ENCODE data around the gene EIF4H.
A peak's percentile ranks its signal among the peaks of the same experiment; 100 is the strongest.
"Not testable (repeated sequence)": the region's sequence is repeated elsewhere in the genome, so short reads cannot be mapped to it uniquely, and the experiment has no call there.

The EIF4H gene

DNA sequence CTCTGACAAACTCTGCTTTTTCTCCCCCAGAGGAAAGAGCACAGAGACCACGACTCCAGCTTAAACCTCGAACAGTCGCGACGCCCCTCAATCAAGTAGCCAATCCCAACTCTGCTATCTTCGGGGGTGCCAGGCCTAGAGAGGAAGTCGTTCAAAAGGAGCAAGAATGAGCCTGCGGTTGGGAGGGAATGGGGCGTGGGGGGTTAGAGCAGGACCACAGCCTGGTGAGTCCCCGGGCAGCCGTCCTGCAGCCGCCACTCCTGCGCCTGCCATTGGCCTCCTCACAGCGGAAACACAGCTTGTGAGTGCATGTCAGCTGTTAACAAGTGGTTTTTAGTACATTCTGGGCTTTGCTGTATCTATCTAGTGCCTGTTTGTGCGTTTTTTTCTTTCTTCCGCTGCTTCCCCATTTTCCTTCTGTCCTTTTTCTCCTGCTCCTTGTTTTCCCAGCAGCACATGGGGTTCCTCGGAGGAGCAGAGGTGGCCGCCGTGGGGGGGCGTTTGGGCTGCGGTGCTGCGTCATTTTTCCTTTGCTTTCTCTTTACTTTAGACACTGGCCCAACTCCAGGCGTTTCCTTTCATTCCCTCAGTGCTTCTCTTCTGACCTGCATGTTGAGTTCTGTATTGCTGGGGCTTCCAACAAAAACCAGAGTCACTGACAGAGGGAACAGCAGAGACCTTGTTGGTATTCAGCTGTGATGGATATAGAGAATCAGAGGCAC lies 21.1 kb downstream of the EIF4H start:
- not testable (repeated sequence) for H3K27me3 ChIP-seq (ENCODE audit: insufficient read depth, poor library complexity, severe bottlenecking); H3K27ac ChIP-seq (replicated peaks)
- peak; percentile 45; the same call in 1 of the 2 replicates for TF ChIP-seq SPI1 (IDR thresholded peaks at IDR 0.05; ENCODE audit: borderline replicate concordance, low read depth)

DNA sequence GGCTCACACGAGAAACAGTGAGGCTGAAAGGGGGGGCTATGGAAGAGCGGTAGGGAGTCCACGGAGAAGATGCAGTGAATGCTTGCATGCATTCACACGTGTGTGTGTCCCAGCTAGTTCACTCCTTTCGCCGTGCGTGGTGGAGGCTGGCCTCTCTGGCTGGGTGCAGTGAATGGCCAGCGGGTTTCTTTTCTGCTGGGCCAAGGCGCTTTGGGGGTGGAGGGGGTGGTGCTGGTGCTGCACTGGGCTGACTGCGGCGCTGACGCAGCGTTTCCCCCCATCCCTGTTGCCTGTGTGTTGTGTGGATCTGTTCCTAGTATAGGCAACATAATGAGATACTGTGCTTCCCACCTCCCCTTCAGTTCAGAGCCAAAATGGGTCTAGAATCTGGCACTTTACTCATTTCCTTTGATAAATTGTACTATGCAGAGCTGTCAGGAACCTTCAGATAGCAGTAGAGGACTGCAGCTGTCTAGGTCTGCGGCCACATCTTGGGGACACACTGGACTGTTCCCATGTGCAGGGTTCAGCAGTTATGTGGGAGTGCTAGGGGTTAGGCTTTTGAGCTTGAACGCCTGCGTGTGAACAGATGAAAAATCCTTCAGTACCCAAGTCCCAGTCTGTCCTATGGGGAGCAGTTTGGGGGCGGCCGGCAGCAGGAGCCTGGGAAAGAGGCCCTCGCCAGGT lies 22.0 kb downstream of the EIF4H start:
- not testable (repeated sequence) for H3K27ac ChIP-seq (replicated peaks); H3K27me3 ChIP-seq (ENCODE audit: insufficient read depth, poor library complexity, severe bottlenecking); H3K4me3 ChIP-seq (replicated peaks; ENCODE audit: insufficient read depth, low read length); DNase-seq (ENCODE audit: low read depth in 1 of 2, low spot score in 1 of 2)

More for the DNA sequence above, 21.1 kb downstream of the EIF4H start:
- H3K4me3 ChIP-seq (replicated peaks; ENCODE audit: insufficient read depth, low read length); DNase-seq (ENCODE audit: low read depth in 1 of 2, low spot score in 1 of 2): not testable (repeated sequence)

DNA sequence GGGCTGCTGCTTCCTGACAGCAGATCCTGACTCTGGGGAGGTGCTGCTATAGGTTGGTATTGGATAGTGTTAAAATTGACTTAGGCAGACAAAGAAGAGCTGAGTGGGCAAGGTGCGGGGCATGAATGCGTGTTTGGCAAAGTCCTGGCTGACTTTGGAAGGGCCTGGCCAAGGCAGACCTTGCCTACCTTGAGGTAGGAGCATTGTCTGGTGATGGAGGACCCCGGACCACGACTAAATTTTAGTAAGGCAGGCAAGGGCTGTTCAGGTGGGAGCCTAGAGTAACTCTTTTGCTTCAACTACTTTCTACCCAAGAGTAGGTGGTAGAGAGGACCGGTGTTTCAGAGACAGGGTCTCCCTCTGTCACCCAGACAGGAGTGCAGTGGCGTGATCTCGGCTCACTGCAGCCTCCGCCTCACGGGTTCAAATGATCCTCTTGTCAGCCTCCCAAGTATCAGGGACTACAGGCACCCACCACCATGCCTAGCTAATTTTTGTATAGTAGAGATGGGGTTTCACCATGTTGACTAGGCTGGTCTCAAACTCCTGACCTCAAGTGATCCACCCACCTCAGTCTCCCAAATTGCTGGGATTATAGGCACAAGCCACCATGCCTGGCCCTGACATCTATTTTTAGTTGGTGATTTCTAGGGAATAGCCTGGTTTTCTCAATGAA lies 23.4 kb downstream of the EIF4H start:
- H3K27me3 ChIP-seq (ENCODE audit: insufficient read depth, poor library complexity, severe bottlenecking): no peaks in the 10 kb centered on the region
- H3K27ac ChIP-seq (replicated peaks): no peak overlapping the region
- DNase-seq (ENCODE audit: low read depth in 1 of 2, low spot score in 1 of 2): no peak
- TF ChIP-seq, protein P1, sequence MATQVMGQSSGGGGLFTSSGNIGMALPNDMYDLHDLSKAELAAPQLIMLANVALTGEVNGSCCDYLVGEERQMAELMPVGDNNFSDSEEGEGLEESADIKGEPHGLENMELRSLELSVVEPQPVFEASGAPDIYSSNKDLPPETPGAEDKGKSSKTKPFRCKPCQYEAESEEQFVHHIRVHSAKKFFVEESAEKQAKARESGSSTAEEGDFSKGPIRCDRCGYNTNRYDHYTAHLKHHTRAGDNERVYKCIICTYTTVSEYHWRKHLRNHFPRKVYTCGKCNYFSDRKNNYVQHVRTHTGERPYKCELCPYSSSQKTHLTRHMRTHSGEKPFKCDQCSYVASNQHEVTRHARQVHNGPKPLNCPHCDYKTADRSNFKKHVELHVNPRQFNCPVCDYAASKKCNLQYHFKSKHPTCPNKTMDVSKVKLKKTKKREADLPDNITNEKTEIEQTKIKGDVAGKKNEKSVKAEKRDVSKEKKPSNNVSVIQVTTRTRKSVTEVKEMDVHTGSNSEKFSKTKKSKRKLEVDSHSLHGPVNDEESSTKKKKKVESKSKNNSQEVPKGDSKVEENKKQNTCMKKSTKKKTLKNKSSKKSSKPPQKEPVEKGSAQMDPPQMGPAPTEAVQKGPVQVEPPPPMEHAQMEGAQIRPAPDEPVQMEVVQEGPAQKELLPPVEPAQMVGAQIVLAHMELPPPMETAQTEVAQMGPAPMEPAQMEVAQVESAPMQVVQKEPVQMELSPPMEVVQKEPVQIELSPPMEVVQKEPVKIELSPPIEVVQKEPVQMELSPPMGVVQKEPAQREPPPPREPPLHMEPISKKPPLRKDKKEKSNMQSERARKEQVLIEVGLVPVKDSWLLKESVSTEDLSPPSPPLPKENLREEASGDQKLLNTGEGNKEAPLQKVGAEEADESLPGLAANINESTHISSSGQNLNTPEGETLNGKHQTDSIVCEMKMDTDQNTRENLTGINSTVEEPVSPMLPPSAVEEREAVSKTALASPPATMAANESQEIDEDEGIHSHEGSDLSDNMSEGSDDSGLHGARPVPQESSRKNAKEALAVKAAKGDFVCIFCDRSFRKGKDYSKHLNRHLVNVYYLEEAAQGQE (IDR thresholded peaks at IDR 0.05; ENCODE audit: insufficient replicate concordance, low read depth): no peak
- TF ChIP-seq POLR2AphosphoS5 (IDR thresholded peaks at IDR 0.05; ENCODE audit: low read depth) (peak; percentile 63; the same call in 1 of the 2 replicates), SPI1 (IDR thresholded peaks at IDR 0.05; ENCODE audit: borderline replicate concordance, low read depth) (no peak), GABPA (IDR thresholded peaks at IDR 0.05; ENCODE audit: low read depth) (no peak)
- TF ChIP-seq, protein P2, sequence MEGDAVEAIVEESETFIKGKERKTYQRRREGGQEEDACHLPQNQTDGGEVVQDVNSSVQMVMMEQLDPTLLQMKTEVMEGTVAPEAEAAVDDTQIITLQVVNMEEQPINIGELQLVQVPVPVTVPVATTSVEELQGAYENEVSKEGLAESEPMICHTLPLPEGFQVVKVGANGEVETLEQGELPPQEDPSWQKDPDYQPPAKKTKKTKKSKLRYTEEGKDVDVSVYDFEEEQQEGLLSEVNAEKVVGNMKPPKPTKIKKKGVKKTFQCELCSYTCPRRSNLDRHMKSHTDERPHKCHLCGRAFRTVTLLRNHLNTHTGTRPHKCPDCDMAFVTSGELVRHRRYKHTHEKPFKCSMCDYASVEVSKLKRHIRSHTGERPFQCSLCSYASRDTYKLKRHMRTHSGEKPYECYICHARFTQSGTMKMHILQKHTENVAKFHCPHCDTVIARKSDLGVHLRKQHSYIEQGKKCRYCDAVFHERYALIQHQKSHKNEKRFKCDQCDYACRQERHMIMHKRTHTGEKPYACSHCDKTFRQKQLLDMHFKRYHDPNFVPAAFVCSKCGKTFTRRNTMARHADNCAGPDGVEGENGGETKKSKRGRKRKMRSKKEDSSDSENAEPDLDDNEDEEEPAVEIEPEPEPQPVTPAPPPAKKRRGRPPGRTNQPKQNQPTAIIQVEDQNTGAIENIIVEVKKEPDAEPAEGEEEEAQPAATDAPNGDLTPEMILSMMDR (IDR thresholded peaks at IDR 0.05; ENCODE audit: insufficient read depth, low read length): no peak
- no peak overlapping the region for H3K4me3 ChIP-seq (replicated peaks; ENCODE audit: insufficient read depth, low read length)

DNA sequence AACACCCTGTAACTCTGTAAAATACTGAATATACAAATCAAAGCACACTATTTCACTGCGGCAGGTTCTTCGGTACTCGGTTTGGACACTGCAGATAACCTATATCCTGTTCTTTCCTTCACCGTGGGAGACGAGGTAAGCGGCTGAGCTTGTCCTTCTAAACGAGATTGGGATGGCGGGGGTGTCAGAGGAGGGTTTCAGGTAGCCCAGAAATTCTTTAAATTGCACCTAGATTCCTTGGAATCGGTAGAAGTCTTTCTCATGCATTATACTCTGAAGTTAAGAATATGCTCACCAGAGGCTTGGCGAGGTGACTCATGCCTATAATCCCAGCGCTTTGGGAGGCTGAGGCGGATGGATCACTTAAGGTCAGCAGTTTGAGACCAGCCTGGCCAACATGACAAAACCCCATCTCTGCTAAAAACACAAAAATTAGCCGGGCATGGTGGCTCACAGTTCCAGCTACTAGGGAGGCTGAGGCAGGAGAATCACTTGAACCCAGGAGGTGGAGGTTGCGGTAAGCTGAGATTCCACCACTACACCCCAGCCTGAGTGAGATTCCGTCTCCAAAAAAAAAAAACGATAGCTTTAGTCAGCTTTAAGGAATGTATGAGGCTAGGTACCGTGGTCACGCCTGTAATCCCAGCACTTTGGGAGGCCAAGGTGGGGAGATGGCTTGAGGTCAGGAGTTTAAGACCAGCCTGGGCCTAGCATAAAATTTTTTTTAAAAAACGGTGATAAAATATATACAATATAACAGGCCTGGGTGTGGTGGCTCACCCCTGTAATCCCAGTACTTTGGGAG lies 25.6 kb downstream of the EIF4H start:
- Histone ChIP-seq H3K4me3 (replicated peaks; ENCODE audit: insufficient read depth, low read length) (no peak overlapping the region), H3K27ac (replicated peaks) (no peak overlapping the region), H3K27me3 (ENCODE audit: insufficient read depth, poor library complexity, severe bottlenecking) (no peaks in the 10 kb centered on the region)
- no peak for DNase-seq (ENCODE audit: low read depth in 1 of 2, low spot score in 1 of 2)
- TF ChIP-seq, protein P2 (IDR thresholded peaks at IDR 0.05; ENCODE audit: insufficient read depth, low read length): no peak
- TF ChIP-seq, protein P1 (IDR thresholded peaks at IDR 0.05; ENCODE audit: insufficient replicate concordance, low read depth): no peak
- TF ChIP-seq GABPA (IDR thresholded peaks at IDR 0.05; ENCODE audit: low read depth): no peak

All from HL-60 (cell line).